ENCODE data around the gene ALG9.
A peak's percentile ranks its signal among the peaks of the same experiment; 100 is the strongest.

ALG9 gene

GRCh38 chr11:111833524-111833923 is 37.9 kb downstream of the ALG9 start:
- peak; percentile 5 for DNase-seq

- no peak for DNase-seq
Observed at GRCh38 chr11:111829185-111829968, 42.0 kb downstream of the ALG9 start.

GRCh38 chr11:111826322-111826950 is 44.9 kb downstream of the ALG9 start:
- no peak for DNase-seq

- no peak for DNase-seq
Observed at GRCh38 chr11:111823629-111824028, 47.8 kb downstream of the ALG9 start.

GRCh38 chr11:111823131-111823530 is 48.2 kb downstream of the ALG9 start:
- DNase-seq: no peak

GRCh38 chr11:111819829-111820237 is 51.5 kb downstream of the ALG9 start:
- no peak for DNase-seq

GRCh38 chr11:111819161-111819828 is 52.1 kb downstream of the ALG9 start:
- no peak for DNase-seq

GRCh38 chr11:111815489-111815888 is 55.9 kb downstream of the ALG9 start:
- no peak for DNase-seq

- peak; percentile 20 for DNase-seq
Observed at GRCh38 chr11:111814557-111815320, 56.6 kb downstream of the ALG9 start.

GRCh38 chr11:111814106-111814505 is 57.3 kb downstream of the ALG9 start:
- DNase-seq: no peak

- DNase-seq: no peak
Observed at GRCh38 chr11:111812211-111812610, 59.2 kb downstream of the ALG9 start.

GRCh38 chr11:111811445-111811844 is 59.9 kb downstream of the ALG9 start:
- DNase-seq: no peak

- no peak for DNase-seq
Observed at GRCh38 chr11:111808834-111809233, 62.5 kb downstream of the ALG9 start.

- DNase-seq: no peak
Observed at GRCh38 chr11:111808063-111808588, 63.3 kb downstream of the ALG9 start.

- no peak for DNase-seq
Observed at GRCh38 chr11:111807076-111807475, 64.3 kb downstream of the ALG9 start.

GRCh38 chr11:111801135-111801534 is 70.2 kb downstream of the ALG9 start:
- no peak for DNase-seq

- DNase-seq: no peak
Observed at GRCh38 chr11:111798279-111798678, 73.1 kb downstream of the ALG9 start.

GRCh38 chr11:111797145-111797581 is 74.2 kb downstream of the ALG9 start:
- DNase-seq: no peak

GRCh38 chr11:111796696-111797095 is 74.7 kb downstream of the ALG9 start:
- DNase-seq: no peak

GRCh38 chr11:111795334-111795985 is 75.9 kb downstream of the ALG9 start:
- DNase-seq: no peak

- DNase-seq: no peak
Observed at GRCh38 chr11:111793863-111794262, 77.5 kb downstream of the ALG9 start.

GRCh38 chr11:111792955-111793500 is 78.4 kb downstream of the ALG9 start:
- no peak for DNase-seq
